Measurements from ENCODE around the gene LARP6.
"Not testable (repeated sequence)": the region's sequence is repeated elsewhere in the genome, so short reads cannot be mapped to it uniquely, and the experiment has no call there.

LARP6 gene

DNA sequence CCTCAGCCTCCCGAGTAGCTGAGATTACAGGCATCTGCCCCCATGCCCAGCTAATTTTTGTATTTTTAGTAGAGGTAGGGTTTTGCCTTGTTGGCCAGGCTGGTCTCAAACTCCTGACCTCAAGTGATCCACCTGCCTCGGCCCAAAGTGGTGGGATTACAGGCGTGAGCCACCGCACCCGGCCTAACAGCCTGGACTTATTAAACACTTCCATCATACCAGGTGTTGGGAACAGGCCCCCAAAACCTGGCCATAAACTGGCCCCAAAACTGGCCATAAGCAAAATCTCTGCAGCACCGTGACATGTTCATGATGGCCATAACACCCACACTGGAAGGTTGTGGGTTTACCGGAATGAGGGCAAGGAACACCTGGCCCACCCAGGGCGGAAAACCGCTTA lies 49.6 kb downstream of the LARP6 start:
- DNase-seq; in situ Hi-C loops (cut with MboI; ENCODE audit: low pct_unique_long_range_greater_than_20kb, low sequenced_read_pairs): not testable (repeated sequence)

DNA sequence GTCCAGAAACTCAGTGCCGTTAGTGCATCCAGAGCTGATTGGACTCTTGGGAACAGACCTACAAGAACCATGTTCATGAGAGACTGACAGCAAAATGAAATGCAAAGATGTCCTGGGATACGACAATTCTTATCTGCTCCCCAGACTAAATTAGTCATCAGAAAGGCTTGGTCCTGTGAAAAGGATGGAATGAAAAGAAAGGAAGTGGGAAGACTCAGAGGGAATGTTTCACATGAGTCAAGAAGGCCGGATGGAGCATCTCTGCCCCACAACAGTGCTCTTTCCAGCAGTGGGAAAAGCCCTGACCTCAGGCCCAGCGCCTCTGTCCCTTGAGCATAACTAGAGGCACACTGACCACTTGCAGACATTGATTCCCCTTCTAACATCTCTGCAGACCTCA lies 51.3 kb downstream of the LARP6 start:
- in situ Hi-C loops (cut with MboI; ENCODE audit: low pct_unique_long_range_greater_than_20kb, low sequenced_read_pairs) = no loop called here
- DNase-seq = no peak

DNA sequence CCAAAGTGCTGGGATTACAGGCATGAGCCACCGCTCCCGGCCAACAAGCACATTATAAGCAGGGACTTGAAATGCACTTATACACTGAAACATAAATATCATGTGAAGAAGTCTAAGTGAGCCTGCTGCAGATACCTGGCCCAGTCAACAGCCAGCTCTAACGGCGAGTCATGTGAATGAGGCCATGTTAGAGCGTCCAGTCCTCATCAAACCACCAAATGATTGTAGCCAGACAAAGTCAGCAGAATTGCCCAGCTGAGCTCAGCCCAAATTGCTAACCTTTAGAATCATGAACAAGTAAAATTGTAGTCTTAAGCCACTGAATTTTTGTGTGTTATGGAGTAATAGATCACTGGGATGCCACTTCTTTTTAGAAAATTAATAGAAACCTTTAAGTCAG lies 52.8 kb downstream of the LARP6 start:
- in situ Hi-C loops (cut with MboI; ENCODE audit: low pct_unique_long_range_greater_than_20kb, low sequenced_read_pairs) = no loop called here
- DNase-seq = no peak

DNA sequence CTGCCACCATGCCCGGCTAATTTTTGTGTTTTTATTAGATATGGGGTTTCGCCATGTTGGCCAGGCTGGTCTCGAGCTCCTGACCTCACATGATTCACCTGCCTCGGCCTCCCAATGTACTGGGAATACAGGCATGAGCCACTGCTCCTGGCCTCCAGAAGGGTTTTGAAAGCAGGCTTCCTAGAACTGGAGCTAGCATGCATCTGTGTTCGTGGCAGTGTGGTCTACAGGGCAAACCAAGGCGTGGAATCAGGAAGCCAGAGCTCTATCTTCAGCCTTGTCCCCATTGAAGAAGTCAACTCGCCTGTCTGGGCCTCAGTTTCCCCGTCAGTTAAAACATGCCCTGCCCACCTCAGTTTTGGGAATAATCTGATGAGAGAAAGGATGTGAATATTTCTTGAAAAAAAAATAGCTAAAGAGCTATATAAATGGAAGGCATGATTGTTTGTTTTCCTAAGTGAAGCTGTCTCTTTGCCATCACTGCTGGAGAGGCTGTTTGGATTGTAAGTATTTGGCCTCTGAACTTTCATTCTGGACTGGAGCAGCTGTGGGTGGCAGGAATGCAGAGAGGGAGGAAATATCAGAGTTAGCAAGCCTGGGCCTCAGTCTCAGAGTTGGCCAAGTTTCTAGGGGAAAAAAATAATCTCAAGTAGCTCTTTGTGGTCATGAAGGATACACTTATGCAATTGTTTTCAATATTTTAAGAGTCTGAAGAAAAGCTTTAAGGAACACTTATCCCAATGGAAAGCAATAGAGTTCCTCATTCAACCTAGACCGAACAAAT lies 54.1 kb downstream of the LARP6 start:
- no peak for DNase-seq
- in situ Hi-C loops (cut with MboI; ENCODE audit: low pct_unique_long_range_greater_than_20kb, low sequenced_read_pairs) = no loop called here

DNA sequence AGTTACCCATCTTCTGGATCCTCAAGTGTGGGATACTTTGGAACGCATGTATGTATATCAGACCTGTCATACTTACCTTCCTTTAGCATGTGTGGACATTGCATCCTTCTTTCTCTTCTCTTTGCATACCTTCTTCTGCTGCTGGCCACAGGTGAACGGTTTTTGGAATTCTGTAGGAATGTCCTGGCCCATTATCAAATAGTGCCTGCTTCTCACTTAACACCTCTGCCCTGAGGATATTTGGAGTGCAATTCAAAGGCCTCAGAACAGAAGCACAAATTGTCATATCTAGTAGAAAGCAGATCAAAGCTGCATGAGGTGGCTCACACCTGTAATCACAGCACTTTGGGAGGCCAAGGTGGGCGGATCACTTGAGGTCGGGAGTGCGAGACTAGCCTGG lies 56.5 kb downstream of the LARP6 start:
- in situ Hi-C loops (cut with MboI; ENCODE audit: low pct_unique_long_range_greater_than_20kb, low sequenced_read_pairs) = no loop called here
- no peak for DNase-seq

DNA sequence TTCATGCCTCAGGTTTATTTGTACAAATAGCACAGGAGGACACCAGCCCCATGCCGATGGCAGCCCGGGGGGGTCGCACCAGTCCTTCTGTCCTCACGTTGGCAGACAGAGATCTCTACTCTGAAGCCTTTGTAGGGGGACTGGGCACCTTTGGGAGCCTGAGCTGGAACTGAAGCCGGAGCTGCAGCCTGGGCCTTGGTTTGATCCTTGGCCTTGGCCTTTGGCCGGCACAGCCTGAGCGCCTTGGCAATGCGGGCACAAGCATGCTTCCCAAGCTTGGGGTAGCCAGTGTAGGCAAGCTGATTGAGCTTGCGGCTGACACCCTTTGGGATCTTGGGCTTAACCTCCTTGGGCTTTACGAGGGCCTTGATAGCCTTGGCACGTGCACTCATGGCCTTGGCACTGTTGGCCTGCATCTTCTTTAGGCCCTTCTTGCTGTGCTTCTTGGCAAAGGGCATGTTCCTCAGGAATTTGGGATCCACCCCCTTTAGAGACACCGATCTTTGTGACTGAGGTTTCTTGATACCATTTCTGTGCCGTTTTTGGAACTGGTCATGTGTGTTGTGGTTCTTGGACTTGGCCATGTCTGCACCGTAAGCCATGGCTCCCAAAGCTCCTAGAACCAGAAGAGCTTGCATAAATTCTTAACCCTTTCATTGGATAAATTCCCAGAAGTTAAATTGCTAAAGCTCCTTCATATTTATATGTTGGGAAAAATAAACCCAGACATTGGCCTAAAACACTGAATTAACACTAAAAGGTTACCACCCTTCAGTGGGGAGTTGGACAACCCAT lies 57.2 kb downstream of the LARP6 start:
- in situ Hi-C loops (cut with MboI; ENCODE audit: low pct_unique_long_range_greater_than_20kb, low sequenced_read_pairs) = no loop called here
- DNase-seq = no peak

DNA sequence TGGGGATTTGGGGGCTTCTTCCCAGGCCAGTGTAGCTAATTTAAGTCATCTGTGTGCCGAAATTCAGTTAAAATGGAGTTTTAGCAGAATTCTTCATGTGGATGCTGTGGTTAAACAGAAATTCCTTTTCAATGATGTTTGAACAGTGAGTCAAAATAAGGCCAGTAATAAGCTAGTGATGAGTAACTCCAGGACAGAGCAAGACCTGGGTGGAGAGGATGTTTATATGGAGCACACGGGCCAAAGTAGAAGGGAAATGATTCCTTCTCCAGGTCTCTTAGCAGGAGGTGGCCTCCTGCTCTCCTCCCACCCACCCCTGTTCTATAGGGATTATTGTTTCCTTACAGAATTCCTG lies 58.7 kb downstream of the LARP6 start:
- in situ Hi-C loops (cut with MboI; ENCODE audit: low pct_unique_long_range_greater_than_20kb, low sequenced_read_pairs) = no loop called here
- no peak for DNase-seq

DNA sequence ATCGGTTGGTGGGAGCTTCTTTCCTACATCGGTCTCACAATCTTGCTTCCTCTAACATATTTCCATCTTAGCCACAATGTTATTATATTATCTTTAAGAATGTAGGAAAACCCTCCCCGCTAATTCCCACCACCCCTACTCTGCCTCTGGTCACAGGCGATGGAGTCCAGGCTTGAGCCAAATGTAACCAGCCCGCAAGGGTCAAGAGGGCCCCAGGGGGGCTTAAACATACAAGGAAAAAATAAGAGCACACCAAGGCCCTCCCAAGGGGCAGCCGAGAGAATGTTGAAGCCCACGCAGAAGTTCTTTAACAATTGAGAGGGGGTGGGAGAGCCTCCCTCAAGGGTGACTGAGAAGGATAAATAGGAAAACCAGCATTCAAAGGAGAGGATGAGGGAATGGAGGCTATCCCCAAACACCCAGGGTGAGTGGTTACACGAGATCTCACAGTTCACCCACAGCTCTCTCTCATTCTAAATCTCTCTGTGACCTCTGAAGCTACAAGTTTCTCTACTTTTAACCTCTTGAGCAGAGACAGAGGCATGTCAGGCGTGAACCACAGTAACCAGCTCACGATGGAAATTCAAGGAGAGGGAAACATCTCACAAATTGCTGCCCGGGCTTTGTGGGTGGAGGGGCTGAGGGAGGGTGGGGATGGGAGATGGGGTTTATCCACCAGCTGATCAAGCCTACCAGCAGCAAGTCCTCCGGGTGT lies 59.2 kb downstream of the LARP6 start:
- no peak for DNase-seq

DNA sequence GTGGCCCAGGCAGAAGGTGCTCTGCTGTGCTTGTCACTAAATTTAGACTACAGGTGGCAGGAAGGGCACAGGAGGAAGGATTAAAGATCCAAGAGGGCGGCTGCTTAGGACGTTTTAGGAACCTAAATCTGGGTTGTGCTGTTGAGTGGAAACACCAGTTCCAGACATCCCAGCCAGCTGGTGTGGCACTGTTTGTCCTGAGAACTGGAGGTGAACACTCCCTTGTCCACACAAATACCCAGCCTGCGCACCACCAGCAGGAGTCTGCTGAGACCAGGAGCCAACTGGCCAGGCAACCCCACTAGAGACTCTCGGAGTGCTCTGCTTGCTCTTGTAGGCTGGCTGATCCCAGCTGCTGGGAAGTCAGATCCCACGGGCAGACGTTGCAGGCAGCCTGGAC lies 60.3 kb downstream of the LARP6 start:
- in situ Hi-C loops (cut with MboI; ENCODE audit: low pct_unique_long_range_greater_than_20kb, low sequenced_read_pairs) = no loop called here

More for the DNA sequence above, 59.2 kb downstream of the LARP6 start:
- in situ Hi-C loops (cut with MboI; ENCODE audit: low pct_unique_long_range_greater_than_20kb, low sequenced_read_pairs) = no loop called here

DNA sequence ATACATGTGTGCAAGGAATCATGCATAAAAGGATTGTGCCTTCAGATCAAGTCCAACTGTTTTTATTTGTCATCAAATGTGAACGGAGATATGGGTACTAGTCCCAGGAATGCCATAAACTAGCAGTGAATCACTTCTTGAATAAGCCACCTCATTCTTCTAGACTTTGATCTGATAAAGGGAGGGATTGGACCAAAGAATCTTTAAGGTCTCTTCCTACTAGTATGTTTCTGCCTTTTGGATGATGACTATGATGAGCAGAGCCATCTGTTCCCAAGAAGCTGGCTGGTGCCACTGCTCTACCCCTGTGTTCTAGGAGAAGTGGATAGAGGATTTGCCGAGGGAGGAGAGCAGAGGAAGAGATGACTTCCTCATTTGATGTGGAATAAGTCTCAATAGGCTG lies 61.8 kb downstream of the LARP6 start:
- in situ Hi-C loops (cut with MboI; ENCODE audit: low pct_unique_long_range_greater_than_20kb, low sequenced_read_pairs) = no loop called here
- DNase-seq = peak; percentile 15

More for the DNA sequence above, 60.3 kb downstream of the LARP6 start:
- no peak for DNase-seq

DNA sequence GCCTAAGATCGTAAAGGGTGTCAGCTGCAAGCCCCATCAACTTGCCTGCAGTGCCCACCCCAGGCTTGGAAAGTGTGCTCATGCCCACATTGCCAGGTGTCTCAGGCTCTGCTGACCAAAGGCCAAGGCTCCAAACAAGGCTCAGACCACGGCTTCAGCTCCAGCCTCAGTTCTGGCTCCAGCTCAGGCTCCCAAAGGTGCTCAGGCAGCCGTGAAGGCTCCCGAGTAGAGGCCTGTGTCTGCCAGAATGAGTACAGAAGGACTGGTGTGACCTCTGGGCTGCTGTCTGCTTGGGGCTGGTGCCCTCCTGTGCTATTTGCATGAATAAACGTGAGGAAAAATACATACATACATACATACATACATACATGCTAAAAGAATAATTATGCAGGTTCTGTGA lies 62.7 kb downstream of the LARP6 start:
- DNase-seq = no peak
- in situ Hi-C loops (cut with MboI; ENCODE audit: low pct_unique_long_range_greater_than_20kb, low sequenced_read_pairs) = no loop called here

DNA sequence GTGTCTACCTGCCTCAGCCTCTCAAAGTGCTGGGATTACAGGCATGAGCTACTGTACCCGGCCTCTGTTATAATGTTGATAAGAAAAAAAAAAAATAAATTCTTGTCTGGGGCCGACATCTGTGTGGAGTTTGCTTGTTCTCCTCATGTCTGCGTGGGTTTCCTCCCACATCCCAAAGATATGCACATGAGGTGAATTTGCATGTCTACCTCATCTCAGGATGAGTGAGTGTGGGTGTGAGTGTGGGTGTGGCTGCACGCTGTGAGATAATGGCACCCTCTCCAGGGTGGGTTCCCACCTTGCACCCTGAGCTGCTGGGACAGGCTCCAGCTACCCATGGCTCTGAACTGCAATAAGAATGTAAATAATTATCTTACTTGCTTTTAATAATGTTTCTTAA lies 64.7 kb downstream of the LARP6 start:
- no peak for DNase-seq
- in situ Hi-C loops (cut with MboI; ENCODE audit: low pct_unique_long_range_greater_than_20kb, low sequenced_read_pairs) = no loop called here

DNA sequence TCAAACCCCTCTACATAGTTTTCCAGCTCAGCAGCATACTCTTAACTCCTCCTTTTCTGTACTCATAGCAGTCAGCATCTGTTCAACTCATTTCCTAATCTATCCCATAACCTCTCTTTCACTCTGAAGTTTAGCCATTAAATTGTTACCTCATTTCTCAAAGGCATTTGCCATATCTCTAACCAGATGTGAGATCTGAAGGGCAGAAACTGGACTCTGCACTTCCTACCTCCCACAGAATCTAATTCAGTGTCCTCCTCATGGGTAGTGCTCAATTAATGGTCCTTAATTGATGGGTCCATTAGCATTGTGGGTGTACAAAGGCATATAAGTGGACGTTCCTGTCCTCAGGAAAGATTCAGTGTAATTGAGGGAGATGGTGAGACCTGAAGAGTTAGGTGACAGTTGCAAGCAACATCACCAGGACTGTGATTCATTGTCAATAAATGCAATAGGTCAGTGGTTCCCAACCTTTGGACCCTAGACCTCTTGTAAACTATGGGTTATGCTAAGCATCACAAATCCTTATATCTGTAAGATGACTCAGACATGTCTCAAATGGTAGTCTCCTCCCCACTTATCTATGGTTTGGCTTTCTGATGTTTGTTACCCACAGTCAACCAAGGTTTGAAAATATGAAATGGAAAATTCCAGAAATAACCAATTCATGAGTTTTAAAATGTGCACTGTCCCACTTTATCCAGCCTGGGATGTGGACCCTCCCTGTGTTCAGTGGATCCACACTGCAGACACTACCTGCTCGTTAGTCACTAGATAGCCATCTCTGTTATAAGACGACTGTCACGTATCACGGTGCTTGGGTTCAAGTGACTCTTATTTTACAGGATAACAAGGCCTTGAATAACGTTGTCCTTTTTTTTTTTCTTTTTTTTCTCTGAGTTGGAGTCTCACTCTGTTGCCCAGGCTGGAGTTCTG lies 65.6 kb downstream of the LARP6 start:
- no peak for DNase-seq
- in situ Hi-C loops (cut with MboI; ENCODE audit: low pct_unique_long_range_greater_than_20kb, low sequenced_read_pairs) = no loop called here

DNA sequence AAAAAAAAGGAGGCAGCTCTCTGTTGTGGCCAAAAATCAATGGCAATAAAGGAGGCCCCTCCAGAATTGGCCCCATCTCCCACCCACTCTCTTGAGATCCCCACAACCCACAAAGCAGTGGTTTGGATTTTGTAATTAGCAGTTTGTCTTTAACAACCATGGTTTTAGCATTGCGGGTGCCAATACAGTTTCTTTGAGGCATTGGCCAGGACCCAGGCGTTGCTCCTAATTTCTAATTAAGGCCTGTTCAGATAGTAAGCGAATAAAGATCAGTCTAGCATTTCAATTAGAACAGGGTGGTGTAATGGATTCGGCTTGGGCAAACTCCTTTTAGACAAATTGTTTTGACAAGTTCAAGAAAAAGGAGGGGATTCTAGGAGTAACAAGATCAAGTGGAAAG lies 67.0 kb downstream of the LARP6 start:
- DNase-seq = no peak
- in situ Hi-C loops (cut with MboI; ENCODE audit: low pct_unique_long_range_greater_than_20kb, low sequenced_read_pairs) = no loop called here

DNA sequence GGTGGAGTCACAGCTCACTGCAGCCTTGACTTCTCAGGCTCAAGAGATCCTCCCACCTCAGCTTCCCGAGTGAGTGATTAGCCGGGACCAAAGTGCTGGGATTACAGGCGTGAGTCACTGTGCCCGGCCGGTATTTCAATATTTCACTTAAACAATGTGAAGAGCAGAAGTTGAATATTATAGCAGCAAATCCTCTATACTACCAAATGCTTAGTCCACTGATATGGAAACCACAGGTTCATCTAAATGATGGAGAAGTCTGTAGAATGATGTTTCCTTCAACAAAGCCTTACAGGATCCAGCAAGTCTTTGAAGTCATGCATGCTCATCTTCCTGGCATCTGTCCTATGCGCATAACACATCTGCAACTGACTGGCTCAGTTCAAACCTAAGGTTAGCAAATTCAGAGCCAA lies 70.3 kb downstream of the LARP6 start:
- DNase-seq = no peak
- in situ Hi-C loops (cut with MboI; ENCODE audit: low pct_unique_long_range_greater_than_20kb, low sequenced_read_pairs) = no loop called here

DNA sequence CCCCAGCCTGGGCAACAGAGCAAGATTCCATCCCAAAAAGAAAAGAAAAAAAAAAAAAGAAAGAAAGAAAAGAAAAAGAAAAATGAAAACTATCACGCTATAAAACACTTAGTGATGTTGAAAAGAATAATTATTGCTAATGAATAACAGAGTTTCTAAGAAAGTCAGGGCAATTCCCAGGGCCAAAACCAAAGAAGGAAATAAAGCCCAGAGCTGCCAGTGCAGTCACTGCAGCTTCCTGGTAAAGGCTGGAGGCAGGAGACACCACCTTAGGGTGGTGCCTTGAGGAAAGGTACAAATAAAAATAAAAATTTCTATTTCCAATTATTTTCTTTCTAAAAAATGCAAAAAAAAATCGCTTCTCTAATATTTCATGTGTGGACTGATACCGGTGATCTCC lies 70.9 kb downstream of the LARP6 start:
- no peak for DNase-seq
- in situ Hi-C loops (cut with MboI; ENCODE audit: low pct_unique_long_range_greater_than_20kb, low sequenced_read_pairs) = no loop called here

DNA sequence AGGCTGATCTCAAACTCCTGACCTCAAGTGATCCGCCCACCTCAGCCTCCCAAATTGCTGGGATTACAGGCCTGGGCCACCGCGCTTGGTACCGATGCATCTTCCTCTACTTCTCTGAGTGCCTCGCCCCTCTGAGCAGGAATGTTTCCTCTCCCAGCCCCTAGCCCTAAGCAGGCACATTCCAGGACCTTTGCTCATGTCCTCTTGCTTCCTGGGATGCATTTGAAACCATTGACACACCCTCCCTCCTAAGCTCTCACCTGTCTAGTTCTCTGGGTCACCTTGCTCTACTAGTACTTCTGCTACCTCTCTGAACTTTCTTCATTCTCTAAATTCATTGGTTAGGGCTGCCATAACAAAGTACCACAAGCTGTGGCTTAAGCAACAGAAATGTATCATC lies 72.7 kb downstream of the LARP6 start:
- in situ Hi-C loops (cut with MboI; ENCODE audit: low pct_unique_long_range_greater_than_20kb, low sequenced_read_pairs) = no loop called here
- DNase-seq = no peak
